Measurements from ENCODE around the gene C10orf120. TPM values are rescaled to one million over a fixed set of nuclear protein-coding genes. Genes with fewer than 3 reads are reported as not detected.

Gene C10orf120
- total RNA-seq, 4 donors from 2014 or later: not detected

- TF ChIP-seq CTCF (IDR thresholded peaks at IDR 0.05; ENCODE audit: low read depth): no peak
These were observed 36.0 kb downstream of the C10orf120 start for GRCh38 chr10:122663516-122664130.

- TF ChIP-seq CTCF (IDR thresholded peaks at IDR 0.05; ENCODE audit: low read depth): no peak
These were observed 37.4 kb downstream of the C10orf120 start for GRCh38 chr10:122662231-122662630.

GRCh38 chr10:122660696-122661095 is 39.0 kb downstream of the C10orf120 start:
- TF ChIP-seq CTCF (IDR thresholded peaks at IDR 0.05; ENCODE audit: low read depth): no peak

GRCh38 chr10:122659651-122660050 is 40.0 kb downstream of the C10orf120 start:
- no peak for TF ChIP-seq CTCF (IDR thresholded peaks at IDR 0.05; ENCODE audit: low read depth)

GRCh38 chr10:122659126-122659525 is 40.5 kb downstream of the C10orf120 start:
- no peak for TF ChIP-seq CTCF (IDR thresholded peaks at IDR 0.05; ENCODE audit: low read depth)

GRCh38 chr10:122658356-122659049 is 41.1 kb downstream of the C10orf120 start:
- TF ChIP-seq CTCF (IDR thresholded peaks at IDR 0.05; ENCODE audit: low read depth): no peak

- TF ChIP-seq CTCF (IDR thresholded peaks at IDR 0.05; ENCODE audit: low read depth): no peak
These were observed 41.9 kb downstream of the C10orf120 start for GRCh38 chr10:122657729-122658128.

Data from subcutaneous adipose tissue (tissue), 4 donors.